Retinal pigment epithelial cell (primary cell): ENCODE data around the gene CEP85.

ENCODE experiments used
- DNase-seq: peaks from one replicate; pipeline ENCODE4 v3.0.0-alpha.2; 2010; ENCODE audit warnings: low read depth
- H3K4me3 ChIP-seq: 2 replicates; pipeline ENCODE4 v1.5.1; 2011; ENCODE audit warnings: mild to moderate bottlenecking, low read length, control low read depth, moderate library complexity
- CTCF ChIP-seq: conservative IDR thresholded peaks from 2 replicates; pipeline ENCODE4 v1.5.1; 2011; ENCODE audit warnings: low read depth, low read length, control low read depth, inconsistent platforms

CEP85 gene

GRCh38 chr1:26318338-26319064 is 84.5 kb downstream of the CEP85 start:
- H3K4me3 ChIP-seq: no peak overlapping the region
- no peak for TF ChIP-seq CTCF
- no peak for DNase-seq

GRCh38 chr1:26320896-26321295 is 86.9 kb downstream of the CEP85 start:
- TF ChIP-seq CTCF: no peak
- no peak overlapping the region for H3K4me3 ChIP-seq
- DNase-seq: no peak

- H3K4me3 ChIP-seq: no peak overlapping the region
- DNase-seq: peak; percentile 34
- TF ChIP-seq CTCF: peak; percentile 90
Measured at GRCh38 chr1:26321315-26322041, 87.5 kb downstream of the CEP85 start.

- TF ChIP-seq CTCF: no peak
- no peak for DNase-seq
- no peak overlapping the region for H3K4me3 ChIP-seq
Measured at GRCh38 chr1:26322042-26322331, 88.0 kb downstream of the CEP85 start.

- no peak for DNase-seq
- no peak overlapping the region for H3K4me3 ChIP-seq
- no peak for TF ChIP-seq CTCF
Measured at GRCh38 chr1:26323382-26323781, 89.4 kb downstream of the CEP85 start.

- H3K4me3 ChIP-seq: no peak overlapping the region
- no peak for DNase-seq
- no peak for TF ChIP-seq CTCF
Measured at GRCh38 chr1:26324550-26324949, 90.5 kb downstream of the CEP85 start.

GRCh38 chr1:26327956-26328362 is 94.0 kb downstream of the CEP85 start:
- no peak for DNase-seq
- no peak overlapping the region for H3K4me3 ChIP-seq
- no peak for TF ChIP-seq CTCF
